Measurements from ENCODE around the gene TNRC18. TPM values are rescaled to one million over a fixed set of nuclear protein-coding genes. Genes with fewer than 3 reads are reported as not detected.
"Not testable (repeated sequence)": the region's sequence is repeated elsewhere in the genome, so short reads cannot be mapped to it uniquely, and the experiment has no call there.

The TNRC18 gene
- polyA plus RNA-seq, 1 donor from 2014 or later: 23.6 TPM

- H3F3A ChIP-seq (ENCODE audit: insufficient read depth, low read length, poor library complexity, severe bottlenecking): no peaks in the 10 kb centered on the region
- TF ChIP-seq RAD21 (conservative IDR thresholded peaks at IDR 0.05) (no peak), MXI1 (conservative IDR thresholded peaks at IDR 0.05; ENCODE audit: poor library complexity, severe bottlenecking) (no peak), CTCF (IDR thresholded peaks at IDR 0.05; ENCODE audit: poor library complexity, severe bottlenecking) (peak; percentile 29), POLR2AphosphoS5 (IDR thresholded peaks at IDR 0.05) (peak; percentile 54), REST (IDR thresholded peaks at IDR 0.05; ENCODE audit: borderline replicate concordance) (no peak), EZH2 (IDR thresholded peaks at IDR 0.05; ENCODE audit: borderline replicate concordance, insufficient read depth, low read length, poor library complexity, severe bottlenecking) (no peak), EP300 (conservative IDR thresholded peaks at IDR 0.05; ENCODE audit: poor library complexity, severe bottlenecking) (peak; percentile 40), SMC3 (conservative IDR thresholded peaks at IDR 0.05; ENCODE audit: poor library complexity) (peak; percentile 25), TAF1 (IDR thresholded peaks at IDR 0.05; ENCODE audit: low read depth) (no peak)
- H4K20me1 ChIP-seq (ENCODE audit: insufficient read depth): no peaks in the 10 kb centered on the region
- no peaks in the 10 kb centered on the region for H3K9me2 ChIP-seq (ENCODE audit: insufficient read depth, low read length)
- no peaks in the 10 kb centered on the region for H3K36me3 ChIP-seq (ENCODE audit: insufficient read depth, low read length)
- H2AFZ ChIP-seq (ENCODE audit: low read depth, low read length): no peak overlapping the region
- H3K27me3 ChIP-seq (ENCODE audit: insufficient read depth, low read depth, low read length): no peaks in the 10 kb centered on the region
- H3K27ac ChIP-seq (ENCODE audit: low read length): peak overlapping the region; percentile 53
- H3K4me2 ChIP-seq (ENCODE audit: low read length): no peak overlapping the region
- H3K79me2 ChIP-seq (replicated peaks; ENCODE audit: insufficient read depth, low read length): no peaks in the 10 kb centered on the region
- H3K9ac ChIP-seq (ENCODE audit: low read length): peak overlapping the region; percentile 31
- H3K9me3 ChIP-seq (ENCODE audit: low read length): no peaks in the 10 kb centered on the region
- H3K4me3 ChIP-seq (ENCODE audit: low read length): no peak overlapping the region
Measured at GRCh38 chr7:5472432-5473315, 49.0 kb upstream of the TNRC18 start.

- H3F3A ChIP-seq (ENCODE audit: insufficient read depth, low read length, poor library complexity, severe bottlenecking); H3K4me3 ChIP-seq (ENCODE audit: low read length); H3K4me2 ChIP-seq (ENCODE audit: low read length); H3K9me3 ChIP-seq (ENCODE audit: low read length); H2AFZ ChIP-seq (ENCODE audit: low read depth, low read length); H3K27me3 ChIP-seq (ENCODE audit: insufficient read depth, low read depth, low read length); H3K9me2 ChIP-seq (ENCODE audit: insufficient read depth, low read length); H3K79me2 ChIP-seq (replicated peaks; ENCODE audit: insufficient read depth, low read length); H3K9ac ChIP-seq (ENCODE audit: low read length); H3K27ac ChIP-seq (ENCODE audit: low read length); H3K36me3 ChIP-seq (ENCODE audit: insufficient read depth, low read length); H4K20me1 ChIP-seq (ENCODE audit: insufficient read depth): not testable (repeated sequence)
Measured at GRCh38 chr7:5471623-5472022, 48.0 kb upstream of the TNRC18 start.
